BJ (cell line): ENCODE results near the gene PI4KA. TPM values are rescaled to one million over a fixed set of nuclear protein-coding genes. Genes with fewer than 3 reads are reported as not detected.
"Not testable (repeated sequence)": the region's sequence is repeated elsewhere in the genome, so short reads cannot be mapped to it uniquely, and the experiment has no call there.

Experiments
- CTCF ChIA-PET: fragments of 350-600 bp; formaldehyde crosslinking; extraction: SDS; loops from one replicate; lab custom pipeline; 2021; ENCODE audit warnings: antibody characterized with exemption, inconsistent platforms; lab: Yijun Ruan, JAX
- POLR2A ChIA-PET: fragments of 300-600 bp; sonication (Branson Sonifier 250); formaldehyde crosslinking; extraction: SDS; loops from one replicate; lab custom pipeline; 2021; ENCODE audit warnings: antibody characterized with exemption; lab: Charles Lee
- DNase-seq: peaks from one replicate; pipeline ENCODE4 v3.0.0-alpha.2; 2011; ENCODE audit warnings: low read depth
- H3K27me3 ChIP-seq: 2 replicates; pipeline ENCODE4 v1.6.0; 2011; ENCODE audit warnings: low read length; ENCODE audit not compliant: control insufficient read depth, insufficient read depth
- H3K36me3 ChIP-seq: 2 replicates; pipeline ENCODE4 v1.5.1; 2011; ENCODE audit warnings: low read length; ENCODE audit not compliant: control insufficient read depth, insufficient read depth
- H3K4me3 ChIP-seq: 2 replicates; pipeline ENCODE4 v1.5.1; 2011; ENCODE audit warnings: low read depth, mild to moderate bottlenecking, control low read depth, low read length
- CTCF ChIP-seq: IDR thresholded peaks from 2 replicates; pipeline ENCODE4 v1.5.1; 2011; ENCODE audit warnings: low read depth, mild to moderate bottlenecking, control low read depth, inconsistent platforms, low read length, moderate library complexity; ENCODE audit not compliant: insufficient read depth
- polyA plus RNA-seq: library from polyadenylated mRNA; depleted of rRNA; stranded (reverse); fragments of >200 nt; gene quantifications from 2 replicates; pipeline ENCODE4 v1.2.3, GENCODE V29; 2011

PI4KA gene
- polyA plus RNA-seq, 1 experiment: 34.2 TPM

GRCh38 chr22:20673295-20674195 lies 185.1 kb downstream of the PI4KA start:
- CTCF ChIA-PET: no interaction called here
- POLR2A ChIA-PET: no interaction called here

GRCh38 chr22:20672732-20673131 lies 185.9 kb downstream of the PI4KA start:
- TF ChIP-seq CTCF: no peak
- DNase-seq: no peak
- ChIA-PET CTCF (no interaction called here), POLR2A (no interaction called here)
- Histone ChIP-seq H3K27me3 (peaks cover 8% of the 10 kb centered on the region), H3K4me3 (no peak overlapping the region), H3K36me3 (no peaks in the 10 kb centered on the region)

More at GRCh38 chr22:20673295-20674195, 185.1 kb downstream of the PI4KA start:
- H3K27me3 ChIP-seq: peaks cover 8% of the 10 kb centered on the region
- DNase-seq: no peak
- H3K4me3 ChIP-seq: no peak overlapping the region
- TF ChIP-seq CTCF: no peak
- no peaks in the 10 kb centered on the region for H3K36me3 ChIP-seq

- peaks cover 8% of the 10 kb centered on the region for H3K27me3 ChIP-seq
- H3K4me3 ChIP-seq: no peak overlapping the region
- DNase-seq: no peak
- POLR2A ChIA-PET: no interaction called here
- TF ChIP-seq CTCF: no peak
- CTCF ChIA-PET: interaction anchor here (0.7 kb wide), 1 partner anchor 104 kb away, joined by 3 read pairs; no protein-coding TSS in a partner anchor
- no peaks in the 10 kb centered on the region for H3K36me3 ChIP-seq
Observed at GRCh38 chr22:20672082-20672424, 186.6 kb downstream of the PI4KA start.

GRCh38 chr22:20671409-20672081 lies 187.1 kb downstream of the PI4KA start:
- TF ChIP-seq CTCF: no peak

GRCh38 chr22:20670457-20671261 lies 188.0 kb downstream of the PI4KA start:
- H3K4me3 ChIP-seq, DNase-seq, H3K27me3 ChIP-seq, POLR2A ChIA-PET, H3K36me3 ChIP-seq, CTCF ChIA-PET: not testable (repeated sequence)

More at GRCh38 chr22:20671409-20672081, 187.1 kb downstream of the PI4KA start:
- no peak for DNase-seq
- Histone ChIP-seq H3K36me3 (no peaks in the 10 kb centered on the region), H3K4me3 (no peak overlapping the region), H3K27me3 (peaks cover 8% of the 10 kb centered on the region)
- CTCF ChIA-PET: interaction anchor here (0.7 kb wide), 1 partner anchor 103 kb away, joined by 3 read pairs; no protein-coding TSS in a partner anchor
- POLR2A ChIA-PET: no interaction called here

GRCh38 chr22:20669884-20670283 lies 188.7 kb downstream of the PI4KA start:
- CTCF ChIA-PET, POLR2A ChIA-PET: not testable (repeated sequence)

GRCh38 chr22:20669471-20669870 lies 189.1 kb downstream of the PI4KA start:
- H3K4me3 ChIP-seq, POLR2A ChIA-PET, CTCF ChIA-PET, DNase-seq, H3K36me3 ChIP-seq: not testable (repeated sequence)
- H3K27me3 ChIP-seq: peaks cover 10% of the 10 kb centered on the region

More at GRCh38 chr22:20669884-20670283, 188.7 kb downstream of the PI4KA start:
- H3K4me3 ChIP-seq, H3K36me3 ChIP-seq, DNase-seq, H3K27me3 ChIP-seq: not testable (repeated sequence)

GRCh38 chr22:20668769-20669168 lies 189.8 kb downstream of the PI4KA start:
- H3K36me3 ChIP-seq, H3K4me3 ChIP-seq, CTCF ChIA-PET, DNase-seq, POLR2A ChIA-PET: not testable (repeated sequence)
- peaks cover 13% of the 10 kb centered on the region for H3K27me3 ChIP-seq
